GM23338 (cell line): Measurements from ENCODE around the gene VEGFC.

Source experiments
- CREB1 ChIP-seq: fragments of 250-450 bp; sonication (Bioruptor Pico); IDR thresholded peaks from 2 replicates; pipeline ENCODE4 v1.5.0; 2020; ENCODE audit warnings: low read depth, mild to moderate bottlenecking, moderate library complexity
- EZH2 ChIP-seq: fragments of 200-600 bp; sonication (generic); IDR thresholded peaks from one replicate; pipeline ENCODE4 v1.8.0; 2017; ENCODE audit warnings: antibody characterized with exemption, mild to moderate bottlenecking, low read depth; ENCODE audit not compliant: unreplicated experiment
- EZH2phosphoT487 ChIP-seq: fragments of 200-600 bp; sonication (generic); IDR thresholded peaks from one replicate; pipeline ENCODE4 v1.8.1; 2018; ENCODE audit warnings: antibody characterized with exemption; ENCODE audit not compliant: unreplicated experiment
- NANOG ChIP-seq: IDR thresholded peaks from 2 replicates; pipeline ENCODE4 v1.6.1; 2016; ENCODE audit warnings: antibody characterized with exemption, borderline replicate concordance
- POLR2AphosphoS5 ChIP-seq: IDR thresholded peaks from 2 replicates; pipeline ENCODE4 v1.6.1; 2016; ENCODE audit warnings: antibody characterized with exemption, low read depth
- TF ChIP-seq, protein P1 (sequence below), 2 experiments: fragments of 200-600 bp in 1 of 2; sonication (generic) in 1 of 2; conservative IDR thresholded peaks; 2 replicates each; pipeline versions ENCODE4 v1.5.1 to v1.6.1; 2016 to 2017; ENCODE audit warnings: antibody characterized with exemption in 2 of 2, low read depth in 2 of 2, mild to moderate bottlenecking in 2 of 2, moderate library complexity in 1 of 2
- TF ChIP-seq, protein P2 (sequence below): IDR thresholded peaks from one replicate; pipeline ENCODE4 v1.6.1; 2018; ENCODE audit warnings: antibody characterized with exemption; ENCODE audit not compliant: unreplicated experiment
- TF ChIP-seq, protein P3 (sequence below): IDR thresholded peaks from 2 replicates; pipeline ENCODE4 v1.6.1; 2016; ENCODE audit warnings: antibody characterized with exemption

DNA sequence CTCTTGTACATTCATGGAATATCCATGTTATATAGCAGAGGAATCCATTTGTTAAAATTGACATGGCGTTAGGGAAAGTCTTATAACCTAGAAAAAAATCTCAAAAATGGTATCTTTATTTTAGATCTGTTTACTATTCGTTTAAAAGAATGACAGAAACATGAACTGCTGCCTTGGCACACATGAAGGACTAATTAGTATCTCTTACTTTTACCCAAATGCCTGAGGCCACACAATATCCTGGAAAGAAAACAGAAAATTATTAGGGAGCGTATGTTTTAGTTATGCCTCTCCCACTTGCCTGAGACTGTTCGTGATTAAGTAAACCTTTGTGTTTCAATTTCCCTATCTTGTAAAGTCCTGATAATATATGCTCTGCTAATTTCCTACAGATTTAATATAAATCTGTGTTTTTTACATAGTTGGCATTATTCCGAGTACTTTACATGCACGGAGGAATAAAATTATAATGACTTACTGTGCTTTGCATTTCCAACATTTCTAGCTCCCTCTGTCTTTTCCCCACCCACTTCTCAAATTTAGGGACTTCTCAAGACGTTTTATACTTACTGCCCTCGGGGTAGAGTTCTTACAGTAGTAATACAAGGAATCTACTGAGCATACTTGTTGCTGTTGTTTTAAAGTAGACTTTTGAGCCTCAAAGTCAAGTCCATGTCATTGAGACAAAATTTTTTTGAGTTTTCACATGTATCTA, 147.3 kb downstream of the VEGFC start:
- TF ChIP-seq EZH2 (no peak), POLR2AphosphoS5 (no peak), NANOG (no peak), EZH2phosphoT487 (no peak), CREB1 (CRISPR knock-in tag) (no peak)
- TF ChIP-seq, protein P1, sequence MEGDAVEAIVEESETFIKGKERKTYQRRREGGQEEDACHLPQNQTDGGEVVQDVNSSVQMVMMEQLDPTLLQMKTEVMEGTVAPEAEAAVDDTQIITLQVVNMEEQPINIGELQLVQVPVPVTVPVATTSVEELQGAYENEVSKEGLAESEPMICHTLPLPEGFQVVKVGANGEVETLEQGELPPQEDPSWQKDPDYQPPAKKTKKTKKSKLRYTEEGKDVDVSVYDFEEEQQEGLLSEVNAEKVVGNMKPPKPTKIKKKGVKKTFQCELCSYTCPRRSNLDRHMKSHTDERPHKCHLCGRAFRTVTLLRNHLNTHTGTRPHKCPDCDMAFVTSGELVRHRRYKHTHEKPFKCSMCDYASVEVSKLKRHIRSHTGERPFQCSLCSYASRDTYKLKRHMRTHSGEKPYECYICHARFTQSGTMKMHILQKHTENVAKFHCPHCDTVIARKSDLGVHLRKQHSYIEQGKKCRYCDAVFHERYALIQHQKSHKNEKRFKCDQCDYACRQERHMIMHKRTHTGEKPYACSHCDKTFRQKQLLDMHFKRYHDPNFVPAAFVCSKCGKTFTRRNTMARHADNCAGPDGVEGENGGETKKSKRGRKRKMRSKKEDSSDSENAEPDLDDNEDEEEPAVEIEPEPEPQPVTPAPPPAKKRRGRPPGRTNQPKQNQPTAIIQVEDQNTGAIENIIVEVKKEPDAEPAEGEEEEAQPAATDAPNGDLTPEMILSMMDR (conservative IDR thresholded peaks at IDR 0.05; ENCODE audit: low read depth in 2 of 2) = no peak
- TF ChIP-seq, protein P2, sequence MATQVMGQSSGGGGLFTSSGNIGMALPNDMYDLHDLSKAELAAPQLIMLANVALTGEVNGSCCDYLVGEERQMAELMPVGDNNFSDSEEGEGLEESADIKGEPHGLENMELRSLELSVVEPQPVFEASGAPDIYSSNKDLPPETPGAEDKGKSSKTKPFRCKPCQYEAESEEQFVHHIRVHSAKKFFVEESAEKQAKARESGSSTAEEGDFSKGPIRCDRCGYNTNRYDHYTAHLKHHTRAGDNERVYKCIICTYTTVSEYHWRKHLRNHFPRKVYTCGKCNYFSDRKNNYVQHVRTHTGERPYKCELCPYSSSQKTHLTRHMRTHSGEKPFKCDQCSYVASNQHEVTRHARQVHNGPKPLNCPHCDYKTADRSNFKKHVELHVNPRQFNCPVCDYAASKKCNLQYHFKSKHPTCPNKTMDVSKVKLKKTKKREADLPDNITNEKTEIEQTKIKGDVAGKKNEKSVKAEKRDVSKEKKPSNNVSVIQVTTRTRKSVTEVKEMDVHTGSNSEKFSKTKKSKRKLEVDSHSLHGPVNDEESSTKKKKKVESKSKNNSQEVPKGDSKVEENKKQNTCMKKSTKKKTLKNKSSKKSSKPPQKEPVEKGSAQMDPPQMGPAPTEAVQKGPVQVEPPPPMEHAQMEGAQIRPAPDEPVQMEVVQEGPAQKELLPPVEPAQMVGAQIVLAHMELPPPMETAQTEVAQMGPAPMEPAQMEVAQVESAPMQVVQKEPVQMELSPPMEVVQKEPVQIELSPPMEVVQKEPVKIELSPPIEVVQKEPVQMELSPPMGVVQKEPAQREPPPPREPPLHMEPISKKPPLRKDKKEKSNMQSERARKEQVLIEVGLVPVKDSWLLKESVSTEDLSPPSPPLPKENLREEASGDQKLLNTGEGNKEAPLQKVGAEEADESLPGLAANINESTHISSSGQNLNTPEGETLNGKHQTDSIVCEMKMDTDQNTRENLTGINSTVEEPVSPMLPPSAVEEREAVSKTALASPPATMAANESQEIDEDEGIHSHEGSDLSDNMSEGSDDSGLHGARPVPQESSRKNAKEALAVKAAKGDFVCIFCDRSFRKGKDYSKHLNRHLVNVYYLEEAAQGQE = no peak
- TF ChIP-seq, protein P3, sequence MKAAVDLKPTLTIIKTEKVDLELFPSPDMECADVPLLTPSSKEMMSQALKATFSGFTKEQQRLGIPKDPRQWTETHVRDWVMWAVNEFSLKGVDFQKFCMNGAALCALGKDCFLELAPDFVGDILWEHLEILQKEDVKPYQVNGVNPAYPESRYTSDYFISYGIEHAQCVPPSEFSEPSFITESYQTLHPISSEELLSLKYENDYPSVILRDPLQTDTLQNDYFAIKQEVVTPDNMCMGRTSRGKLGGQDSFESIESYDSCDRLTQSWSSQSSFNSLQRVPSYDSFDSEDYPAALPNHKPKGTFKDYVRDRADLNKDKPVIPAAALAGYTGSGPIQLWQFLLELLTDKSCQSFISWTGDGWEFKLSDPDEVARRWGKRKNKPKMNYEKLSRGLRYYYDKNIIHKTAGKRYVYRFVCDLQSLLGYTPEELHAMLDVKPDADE = no peak
